CD4-positive, alpha-beta T cell treated with Interleukin-1 beta for 1 hour (primary cell): ENCODE results near the gene NTN4.
"Not testable (repeated sequence)": the region's sequence is repeated elsewhere in the genome, so short reads cannot be mapped to it uniquely, and the experiment has no call there.

Experiments used
- DNase-seq, 2 donors: peaks; one replicate each; pipeline ENCODE4 v3.0.0-alpha.2; 2020 to 2022

The NTN4 gene

DNA sequence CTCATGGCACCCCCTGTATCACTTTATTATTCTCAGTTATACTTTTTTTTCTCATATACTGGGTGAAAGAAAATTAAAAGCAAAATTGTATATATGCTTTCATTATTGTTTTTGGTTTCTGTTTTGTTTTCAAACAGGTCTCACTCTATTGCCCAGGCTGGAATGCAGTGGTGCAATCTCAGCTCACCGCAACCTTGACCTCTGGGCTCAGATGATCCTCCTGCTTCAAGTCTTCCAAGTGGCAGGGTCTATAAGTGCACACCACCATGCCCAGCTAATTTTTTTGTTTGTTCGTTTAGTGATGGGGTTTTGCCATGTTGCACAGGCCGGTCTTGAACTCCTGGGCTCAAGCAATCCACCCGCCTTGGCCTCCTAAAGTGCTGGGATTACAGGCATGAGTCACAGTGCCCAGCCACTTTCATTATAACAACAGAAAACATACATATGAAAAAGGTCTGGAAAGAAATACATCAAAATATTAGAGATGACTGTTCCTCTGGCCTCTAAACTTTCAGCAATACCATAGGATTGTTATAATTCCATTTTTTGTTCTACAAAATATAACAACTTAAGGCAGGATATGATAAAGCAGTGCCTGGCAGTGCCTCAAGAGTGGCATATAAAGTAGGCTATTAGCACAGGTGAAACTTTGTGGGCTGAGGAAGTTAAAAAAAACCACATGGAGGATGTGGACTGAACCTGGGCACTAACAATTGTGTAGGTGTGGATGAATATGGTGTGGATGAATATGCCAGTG lies 5.8 kb upstream of the NTN4 start:
- no peak for DNase-seq

DNA sequence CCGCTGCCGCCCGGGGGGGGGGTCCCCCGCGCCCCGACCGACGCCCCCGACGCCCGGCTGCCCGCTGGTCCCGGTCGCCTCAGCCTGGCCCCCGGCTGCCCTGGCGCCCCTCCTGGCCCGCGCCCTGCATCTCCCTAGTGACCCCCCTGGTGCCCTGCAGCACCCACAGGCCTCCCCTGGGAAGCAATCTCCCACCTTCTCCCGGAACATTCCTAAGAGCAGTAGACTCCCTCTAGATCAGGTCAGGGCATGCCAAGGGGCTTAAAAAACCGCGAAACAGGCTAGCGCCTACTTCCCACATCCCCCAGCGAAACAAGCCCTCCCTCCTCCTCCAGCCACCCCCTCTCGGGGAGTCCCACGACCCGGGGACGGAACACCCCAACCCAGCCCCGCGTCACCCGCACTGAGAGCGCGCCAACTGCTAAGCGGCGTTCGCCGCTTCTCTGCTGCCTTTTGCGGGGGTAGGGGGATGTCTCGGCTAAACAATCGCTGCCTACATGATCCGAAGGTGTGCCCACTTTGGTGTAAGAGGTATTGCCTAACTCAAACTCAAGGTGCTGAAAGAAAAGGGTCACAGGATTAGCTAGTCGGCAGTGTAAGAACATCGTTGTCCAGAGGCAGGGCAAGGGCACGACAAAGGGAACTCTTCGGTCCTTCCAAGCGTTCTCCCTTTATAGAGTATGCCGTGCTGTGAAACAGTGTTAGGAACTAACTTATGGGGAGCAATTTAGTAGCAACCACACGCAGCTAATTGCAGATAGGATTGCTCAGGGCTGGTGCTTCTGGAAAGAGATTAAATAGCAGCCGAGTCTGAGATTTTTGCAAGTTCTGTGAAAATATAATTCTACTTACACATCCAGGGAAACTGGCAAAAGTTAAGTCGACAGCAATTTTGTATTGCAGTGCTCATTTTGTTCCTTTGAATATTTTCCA lies 619 bp upstream of the NTN4 start:
- DNase-seq = peak; percentile 11 to 24

GRCh38 chr12:95789126-95790032 lies 1.2 kb downstream of the NTN4 start:
- DNase-seq = no peak

DNA sequence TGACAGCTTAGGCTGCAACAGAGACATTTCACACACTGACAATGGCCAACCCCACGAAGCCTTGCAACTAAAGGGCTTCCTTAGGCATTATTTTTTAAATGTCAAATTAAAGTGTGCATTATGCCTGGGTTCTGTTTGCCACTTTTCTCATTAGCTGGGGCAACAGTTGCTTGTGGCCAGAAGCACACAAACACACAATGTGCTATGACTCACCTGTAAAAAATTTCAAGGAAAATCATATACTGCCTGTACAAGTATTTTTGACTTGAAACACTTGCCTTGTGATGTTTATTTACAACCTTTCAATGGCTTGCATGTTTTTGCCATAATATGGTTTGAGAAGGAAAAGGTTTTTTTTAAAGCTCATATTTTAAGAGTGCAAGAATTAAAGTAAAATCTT lies 1.9 kb downstream of the NTN4 start:
- no peak for DNase-seq

DNA sequence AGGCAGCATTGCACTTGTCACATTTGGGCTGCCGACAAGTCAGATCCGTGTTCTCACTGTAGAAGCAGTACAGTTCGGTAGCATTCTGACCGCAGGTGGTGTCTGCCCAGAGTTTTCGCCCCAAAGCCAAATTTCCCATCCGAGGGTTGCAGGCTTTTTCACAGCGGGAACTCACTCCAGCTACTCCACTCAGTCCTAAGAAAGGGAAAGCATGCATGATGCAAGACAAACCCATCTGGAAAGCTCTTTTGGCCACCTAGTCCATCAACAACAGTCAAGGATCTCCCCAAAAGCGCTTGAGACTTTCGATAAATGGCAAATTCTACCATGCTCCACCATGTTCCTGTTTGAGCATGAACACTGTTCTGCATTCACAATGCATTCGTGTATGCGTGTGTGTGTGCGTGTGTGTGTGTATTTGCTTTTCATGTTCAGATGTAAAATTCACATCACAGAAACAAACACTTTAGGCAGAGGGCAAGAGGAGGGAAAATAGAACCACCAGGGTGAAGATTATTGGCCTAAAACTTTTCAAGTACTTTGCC lies 3.2 kb downstream of the NTN4 start:
- DNase-seq = no peak

GRCh38 chr12:95784915-95785314 lies 5.6 kb downstream of the NTN4 start:
- no peak for DNase-seq

DNA sequence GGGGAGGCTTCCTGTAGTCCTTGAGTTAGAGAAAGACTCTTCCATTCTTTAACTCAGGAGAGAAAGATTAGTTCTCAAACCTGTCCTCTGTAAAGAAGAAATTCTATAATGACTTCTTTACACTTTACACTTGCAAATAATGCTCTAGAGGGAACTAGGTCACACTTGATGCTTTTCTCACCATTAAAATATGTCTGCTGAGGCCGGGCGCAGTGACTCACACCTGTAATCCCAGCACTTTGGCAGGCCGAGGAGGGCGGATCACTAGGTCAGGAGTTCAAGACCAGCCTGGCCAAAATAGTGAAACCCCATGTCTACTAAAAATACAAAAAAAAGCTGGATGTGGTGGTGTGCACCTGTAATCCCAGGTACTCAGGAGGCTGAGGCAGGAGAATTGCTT lies 6.3 kb downstream of the NTN4 start:
- DNase-seq = no peak

DNA sequence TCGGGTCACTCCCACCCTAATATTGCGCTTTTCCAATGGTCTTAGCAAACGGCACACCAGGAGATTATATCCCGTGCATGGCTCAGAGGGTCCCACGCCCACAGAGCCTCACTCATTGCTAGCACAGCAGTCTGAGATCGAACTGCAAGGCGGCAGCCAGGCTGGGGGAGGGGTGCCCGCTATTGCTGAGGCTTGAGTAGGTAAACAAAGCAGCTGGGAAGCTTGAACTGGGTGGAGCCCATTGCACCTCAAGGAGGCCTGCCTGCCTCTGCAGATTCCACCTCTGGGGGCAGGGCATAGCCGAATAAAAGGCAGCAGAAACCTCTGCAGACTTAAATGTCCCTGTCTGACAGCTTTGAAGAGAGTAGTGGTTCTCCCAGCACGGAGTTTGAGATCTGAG lies 15.1 kb downstream of the NTN4 start:
- not testable (repeated sequence) for DNase-seq

DNA sequence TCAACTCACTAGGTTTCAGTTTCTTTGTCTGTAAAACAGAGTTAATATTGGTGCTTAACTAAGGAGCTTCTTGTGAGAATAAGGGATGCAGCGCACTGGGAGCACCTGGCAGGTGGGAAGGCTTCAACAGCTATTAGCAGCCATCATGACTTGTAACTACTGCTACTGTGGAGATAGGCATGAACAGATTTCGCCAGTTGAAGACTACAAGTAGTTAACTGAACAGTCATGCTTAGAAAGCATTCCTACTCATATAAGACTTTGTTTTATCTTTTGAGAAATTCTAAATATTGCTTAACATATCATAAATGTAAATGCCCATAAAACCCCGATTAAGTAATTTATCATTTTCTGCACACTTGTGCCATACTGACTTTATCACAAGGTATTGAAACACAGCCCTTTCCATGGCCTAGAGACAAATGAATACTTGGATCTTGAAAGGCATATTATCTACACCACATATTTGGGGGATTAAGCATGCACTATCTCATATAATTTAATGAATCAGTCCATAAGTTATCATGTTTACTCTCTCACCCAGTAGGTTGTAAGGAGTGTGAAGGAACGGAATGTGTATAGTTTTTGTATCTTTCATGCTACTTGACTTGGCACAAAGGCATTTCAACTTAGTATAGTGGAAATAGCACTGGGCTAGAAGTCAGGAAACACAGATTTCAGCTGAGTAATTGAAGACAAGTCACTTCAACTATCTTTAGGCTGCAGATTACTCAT lies 16.1 kb downstream of the NTN4 start:
- DNase-seq = no peak

DNA sequence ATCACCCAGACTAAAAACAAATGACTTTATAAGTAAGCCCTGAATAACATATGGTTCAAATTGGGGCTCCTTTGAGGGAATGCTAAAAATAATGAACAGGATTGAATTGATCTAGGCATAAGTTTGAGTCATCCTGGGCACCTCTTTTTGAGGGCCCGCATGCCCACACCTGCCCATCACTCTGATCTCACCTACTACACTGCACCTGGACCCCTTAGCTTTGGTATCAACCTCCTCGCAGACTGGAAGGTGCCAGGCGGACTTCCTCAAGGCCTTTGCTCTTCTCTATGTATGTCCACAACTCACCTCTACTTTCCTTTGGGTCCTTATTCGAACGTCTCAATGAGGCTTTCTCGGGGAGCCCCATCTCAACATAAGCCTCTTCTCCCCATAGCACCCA lies 17.2 kb downstream of the NTN4 start:
- no peak for DNase-seq

- DNase-seq = no peak
Measured at GRCh38 chr12:95767703-95768102, 22.9 kb downstream of the NTN4 start.

DNA sequence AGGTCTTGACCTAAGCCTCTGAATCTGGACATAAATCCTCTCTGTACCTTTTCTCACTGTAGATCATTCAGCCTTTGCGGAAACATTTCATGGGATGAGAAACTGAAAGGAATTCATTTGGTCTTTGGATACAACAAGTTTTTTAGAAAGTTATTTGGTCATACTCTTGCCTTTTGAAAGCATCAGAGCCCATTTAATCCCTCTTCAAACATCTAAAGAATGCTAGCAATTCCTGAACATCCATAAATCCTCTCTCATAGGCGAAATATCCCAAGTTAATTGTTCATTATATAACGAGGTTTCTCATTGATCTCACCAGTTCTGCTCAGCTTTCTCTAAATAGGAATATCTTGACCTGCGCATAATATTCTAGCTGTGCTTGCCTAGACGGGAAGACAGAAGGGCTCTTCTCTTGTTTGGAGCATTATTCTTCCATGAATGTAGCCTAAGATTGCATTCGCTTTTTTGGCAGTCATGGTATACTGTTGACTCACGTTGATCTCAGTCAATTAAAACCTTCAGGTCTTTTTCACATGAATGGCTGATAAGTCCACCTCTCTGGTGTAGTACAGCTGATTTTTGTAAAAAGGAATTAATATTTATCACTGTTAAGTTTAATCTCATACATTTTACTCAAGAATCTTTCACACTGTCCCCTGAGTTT lies 24.1 kb downstream of the NTN4 start:
- no peak for DNase-seq

- DNase-seq = no peak
Measured at GRCh38 chr12:95764848-95765247, 25.7 kb downstream of the NTN4 start.

DNA sequence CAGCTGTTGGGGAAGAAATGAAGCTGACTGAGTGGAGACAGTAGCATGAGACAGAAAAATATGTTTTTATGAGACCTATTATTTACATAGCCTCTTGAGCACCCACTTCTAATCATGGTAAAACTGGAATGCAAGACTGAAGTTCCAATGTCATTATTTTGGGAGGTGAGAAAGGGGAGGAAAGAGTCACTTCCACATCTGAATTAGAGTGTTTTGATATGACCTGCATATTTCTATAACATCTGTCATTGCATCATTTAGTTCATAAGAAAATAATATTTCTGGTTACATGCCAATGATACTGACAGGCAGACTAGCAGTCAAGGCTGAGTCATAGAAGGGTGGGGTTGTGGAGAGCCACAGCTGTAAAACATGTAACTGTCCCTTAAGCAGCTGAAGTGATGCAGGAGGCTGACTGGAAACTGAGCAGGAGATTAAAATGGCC lies 26.7 kb downstream of the NTN4 start:
- DNase-seq = no peak

- no peak for DNase-seq
Measured at GRCh38 chr12:95762123-95762785, 28.3 kb downstream of the NTN4 start.

DNA sequence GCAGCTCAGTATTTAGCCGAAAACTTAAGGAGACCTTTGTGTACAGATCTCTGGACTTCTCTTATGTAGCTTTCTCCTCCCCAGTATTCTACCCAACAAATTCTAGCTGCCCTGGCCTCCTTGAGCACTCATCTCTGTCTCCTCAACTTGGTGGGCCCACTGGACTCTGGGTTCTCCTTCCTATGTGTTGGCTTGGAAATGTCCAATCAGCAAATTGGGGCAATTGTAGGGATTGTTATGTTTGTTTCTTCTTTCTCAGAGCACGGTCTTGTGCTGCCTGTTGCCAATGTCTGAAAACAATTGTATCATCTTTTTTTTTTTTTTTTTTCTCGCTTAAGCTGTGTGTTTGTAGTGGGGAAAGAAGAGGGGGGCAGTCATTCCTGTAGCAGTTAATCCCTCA lies 30.2 kb downstream of the NTN4 start:
- DNase-seq = no peak

- no peak for DNase-seq
Measured at GRCh38 chr12:95759718-95760117, 30.8 kb downstream of the NTN4 start.

GRCh38 chr12:95759039-95759438 lies 31.5 kb downstream of the NTN4 start:
- no peak for DNase-seq

DNA sequence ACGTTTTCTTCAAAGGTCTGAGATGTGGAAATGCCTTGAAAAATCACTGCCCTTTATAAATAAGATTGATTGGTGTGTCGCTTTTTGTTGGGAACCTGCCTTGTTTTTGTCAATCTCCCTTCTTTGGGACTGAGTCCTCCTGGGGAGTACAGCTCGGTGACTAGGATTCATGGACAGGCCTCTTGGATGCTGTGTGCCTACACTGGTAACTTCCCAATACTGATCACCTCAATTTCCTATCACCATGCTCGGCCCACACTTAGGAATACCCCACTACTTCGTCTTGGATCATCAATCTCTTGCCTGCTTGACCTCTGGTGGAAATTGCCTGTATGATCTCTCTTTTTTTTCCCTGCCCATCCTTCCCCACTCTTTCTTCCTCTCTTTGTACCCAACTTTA lies 34.2 kb downstream of the NTN4 start:
- DNase-seq = no peak

DNA sequence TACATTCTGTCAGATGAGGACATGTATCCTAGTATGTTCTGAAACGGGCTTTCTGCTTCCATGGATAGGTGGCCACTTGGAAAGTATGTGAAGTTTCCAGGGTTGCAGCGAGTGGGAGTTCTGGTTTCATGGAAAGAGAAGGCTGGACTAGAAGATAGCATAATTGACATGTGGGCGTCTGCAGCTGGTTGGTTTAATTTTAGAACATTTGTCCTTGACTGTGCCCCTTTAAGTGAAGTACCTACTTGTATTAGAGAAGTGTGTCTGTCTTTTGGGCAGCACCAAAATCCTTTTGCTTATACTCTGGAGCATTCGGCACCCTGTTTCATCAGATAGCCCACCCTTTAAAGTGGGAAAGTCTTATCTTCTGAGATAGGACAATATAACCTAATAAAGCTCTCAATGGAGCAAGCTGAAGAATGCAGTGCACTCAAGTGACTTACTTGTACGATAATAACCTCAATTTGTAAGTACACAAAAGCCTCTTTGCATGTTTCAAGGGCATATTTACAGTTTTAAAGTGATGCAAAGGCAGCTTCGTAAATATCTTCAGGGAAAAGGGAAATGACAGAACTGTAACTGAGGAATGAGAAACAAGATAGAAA lies 35.2 kb downstream of the NTN4 start:
- DNase-seq = no peak
